GM19035 (cell line): ENCODE measurements around the gene CHMP4A.
"Not testable (repeated sequence)": the region's sequence is repeated elsewhere in the genome, so short reads cannot be mapped to it uniquely, and the experiment has no call there.

ENCODE experiments used
- ATAC-seq: cut with Tn5 transposase; IDR thresholded peaks from one replicate; pipeline ENCODE4 v1.9.1; 2021; ENCODE audit not compliant: unreplicated experiment

The CHMP4A gene

GRCh38 chr14:24247422-24247821 is 34.1 kb upstream of the CHMP4A start:
- no peak for ATAC-seq

GRCh38 chr14:24246765-24247212 is 33.5 kb upstream of the CHMP4A start:
- ATAC-seq = no peak

- not testable (repeated sequence) for ATAC-seq
Measured at GRCh38 chr14:24245350-24245749, 32.1 kb upstream of the CHMP4A start.

- ATAC-seq = peak; percentile 0
Measured at GRCh38 chr14:24243336-24243836, 30.1 kb upstream of the CHMP4A start.

- ATAC-seq = peak; percentile 76
Measured at GRCh38 chr14:24241829-24242443, 28.6 kb upstream of the CHMP4A start.

GRCh38 chr14:24240110-24240918 is 27.0 kb upstream of the CHMP4A start:
- ATAC-seq = no peak

- ATAC-seq = no peak
Measured at GRCh38 chr14:24238527-24239037, 25.3 kb upstream of the CHMP4A start.

- ATAC-seq = no peak
Measured at GRCh38 chr14:24238123-24238522, 24.8 kb upstream of the CHMP4A start.

- ATAC-seq = no peak
Measured at GRCh38 chr14:24237463-24237955, 24.2 kb upstream of the CHMP4A start.

GRCh38 chr14:24236689-24237462 is 23.6 kb upstream of the CHMP4A start:
- ATAC-seq = no peak

GRCh38 chr14:24235804-24236688 is 22.8 kb upstream of the CHMP4A start:
- ATAC-seq = no peak

- ATAC-seq = no peak
Measured at GRCh38 chr14:24234095-24235005, 21.1 kb upstream of the CHMP4A start.

- no peak for ATAC-seq
Measured at GRCh38 chr14:24233538-24233866, 20.2 kb upstream of the CHMP4A start.

- ATAC-seq = peak; percentile 62
Measured at GRCh38 chr14:24232645-24233537, 19.6 kb upstream of the CHMP4A start, which contains the start of gene GMPR2. Gene GMPR2, plus strand, starts transcription at chr14:24232929. Its CDS starts 325 bp downstream, at chr14:24233254.

GRCh38 chr14:24232121-24232644 is 18.9 kb upstream of the CHMP4A start, which contains the start of gene NEDD8:
Gene NEDD8, minus strand, starts transcription at chr14:24232367. Its CDS starts 100 bp downstream, at chr14:24232267.
- peak; percentile 79 for ATAC-seq

GRCh38 chr14:24231263-24232120 is 18.2 kb upstream of the CHMP4A start:
- no peak for ATAC-seq

- ATAC-seq = no peak
Measured at GRCh38 chr14:24228902-24229301, 15.6 kb upstream of the CHMP4A start.
